ENCODE data around the gene PCDH15.

GRCh38 chr10:53903756-53904155 lies 897.3 kb downstream of the PCDH15 start:
- TF ChIP-seq POLR2A (IDR thresholded peaks at IDR 0.05) (no peak), CTCF (IDR thresholded peaks at IDR 0.05) (no peak)
